Activated naive CD8-positive, alpha-beta T cell treated with anti-CD3 and anti-CD28 coated beads for 36 hours (primary cell): Measurements from ENCODE around the gene POLR3G. TPM values are rescaled to one million over a fixed set of nuclear protein-coding genes. Genes with fewer than 3 reads are reported as not detected.

Source experiments
- DNase-seq: peaks from one replicate; pipeline ENCODE4 v3.0.0; 2021
- H3K27ac Mint-ChIP-seq: one replicate; pipeline ENCODE4 v1.8.0; 2022; ENCODE audit warnings: mild to moderate bottlenecking, moderate library complexity, mixed read lengths
- H3K27me3 Mint-ChIP-seq: one replicate; pipeline ENCODE4 v1.8.0; 2022; ENCODE audit warnings: mild to moderate bottlenecking, mixed read lengths
- H3K36me3 Mint-ChIP-seq: one replicate; pipeline ENCODE4 v1.8.0; 2021; ENCODE audit warnings: mild to moderate bottlenecking, mixed read lengths
- H3K4me1 Mint-ChIP-seq: one replicate; pipeline ENCODE4 v1.8.0; 2021; ENCODE audit warnings: mixed read lengths
- H3K4me3 Mint-ChIP-seq: one replicate; pipeline ENCODE4 v1.8.0; 2022; ENCODE audit warnings: mild to moderate bottlenecking, moderate library complexity, mixed read lengths
- H3K9me3 Mint-ChIP-seq: one replicate; pipeline ENCODE4 v1.8.0; 2022; ENCODE audit warnings: mixed read lengths
- total RNA-seq, 2 experiments: library from RNA; stranded (reverse); gene quantifications; one replicate each; pipeline ENCODE4 v1.2.3, GENCODE V29; 2021

Gene POLR3G
- 10 to 100 TPM; 25.4 to 25.7 TPM for total RNA-seq

DNA sequence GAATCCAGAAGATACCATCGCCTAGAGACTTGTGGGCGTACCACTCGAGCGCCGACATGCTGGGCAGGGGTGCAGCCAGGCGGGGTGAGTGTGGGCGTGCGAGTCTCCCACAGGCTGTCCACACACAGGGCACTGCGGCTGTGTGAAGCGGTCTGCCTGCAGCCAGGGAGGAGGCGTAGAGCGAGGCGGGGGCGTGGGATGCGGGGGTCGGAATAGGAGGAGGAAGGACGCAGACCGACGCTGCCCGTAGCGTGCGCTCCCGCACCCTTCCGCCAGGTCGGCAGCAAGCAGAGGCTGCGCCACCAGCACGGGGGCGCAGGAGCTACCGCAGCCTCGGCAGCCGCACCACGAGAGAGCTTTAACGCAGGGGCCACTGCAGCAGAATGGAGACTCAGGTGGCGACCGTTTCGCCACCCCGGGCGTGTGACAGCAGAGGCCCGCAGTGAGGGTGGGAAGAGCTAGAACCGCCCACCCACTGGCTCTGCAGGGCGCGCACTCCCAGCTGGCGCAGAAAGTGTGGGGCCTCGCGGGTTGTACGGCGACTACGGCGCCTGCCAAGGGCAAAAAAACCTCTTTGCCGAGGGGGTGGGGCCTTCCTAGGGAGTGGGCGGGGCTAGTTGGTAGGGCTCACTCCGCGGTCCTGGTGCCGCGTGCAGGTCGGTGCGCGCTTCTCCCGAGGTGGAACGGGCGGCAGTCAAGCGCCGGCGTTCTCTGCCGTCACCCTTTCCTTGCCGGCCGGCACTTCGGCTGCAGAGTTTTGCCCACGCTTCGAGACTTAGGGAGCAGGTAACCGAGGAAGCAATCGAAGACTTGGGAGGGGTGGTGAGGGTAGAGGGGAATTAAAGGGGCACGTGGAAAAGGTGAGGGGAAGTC is at the start of gene POLR3G, which contains the start of gene MBLAC2:
TSS of gene POLR3G (plus strand) at position 630 of the 873 bp plus-strand sequence. CDS start 10,704 bp downstream, outside the sequence.
TSS of gene MBLAC2 (minus strand) at position 537 of the 873 bp plus-strand sequence. CDS start at position 58, 479 bp downstream.
- Mint-ChIP-seq H3K4me3 (peak within 1 kb of the TSS; percentile 92), H3K27ac (peak within 1 kb of the TSS; percentile 94), H3K9me3 (peaks cover 6% of the 10 kb centered on the region), H3K4me1 (peaks cover 30% of the 10 kb centered on the region), H3K27me3 (no peaks in the 10 kb centered on the region), H3K36me3 (peaks cover 38% of the 10 kb centered on the region)
- peak; percentile 92 for DNase-seq

DNA sequence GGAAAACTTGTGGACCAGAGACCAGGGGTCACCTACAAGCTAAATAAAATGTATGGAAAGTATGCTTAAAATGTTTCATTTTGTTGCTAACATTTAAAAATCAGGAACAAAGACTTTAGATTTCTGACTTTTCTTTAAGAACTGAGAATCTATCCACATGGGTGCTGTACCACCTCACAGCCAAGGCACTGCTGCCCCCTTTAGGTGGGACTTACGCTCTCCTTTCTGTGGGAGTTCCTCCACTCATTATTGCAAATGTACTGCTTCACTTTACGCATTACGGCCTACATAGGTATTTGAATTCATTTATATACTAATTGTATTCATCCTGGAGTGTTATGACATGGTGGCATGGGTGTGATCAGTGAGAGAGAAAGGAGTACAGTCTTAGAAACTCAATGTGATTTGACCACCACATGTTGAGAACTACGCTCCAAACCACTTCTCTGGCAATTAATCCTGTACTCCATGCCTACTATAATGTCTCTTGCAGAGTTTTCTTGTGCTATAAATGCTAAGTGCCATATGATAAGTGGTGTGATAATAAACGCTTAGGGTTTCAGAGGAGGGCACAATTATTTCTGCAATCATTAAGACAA is 40.4 kb upstream of the POLR3G start:
- H3K4me1 Mint-ChIP-seq, result no peaks in the 10 kb centered on the region
- no peak overlapping the region for H3K4me3 Mint-ChIP-seq
- H3K27ac Mint-ChIP-seq, result no peak overlapping the region
- H3K27me3 Mint-ChIP-seq, result peaks cover 13% of the 10 kb centered on the region
- H3K9me3 Mint-ChIP-seq, result no peaks in the 10 kb centered on the region
- DNase-seq, result peak; percentile 50
- H3K36me3 Mint-ChIP-seq, result no peaks in the 10 kb centered on the region

DNA sequence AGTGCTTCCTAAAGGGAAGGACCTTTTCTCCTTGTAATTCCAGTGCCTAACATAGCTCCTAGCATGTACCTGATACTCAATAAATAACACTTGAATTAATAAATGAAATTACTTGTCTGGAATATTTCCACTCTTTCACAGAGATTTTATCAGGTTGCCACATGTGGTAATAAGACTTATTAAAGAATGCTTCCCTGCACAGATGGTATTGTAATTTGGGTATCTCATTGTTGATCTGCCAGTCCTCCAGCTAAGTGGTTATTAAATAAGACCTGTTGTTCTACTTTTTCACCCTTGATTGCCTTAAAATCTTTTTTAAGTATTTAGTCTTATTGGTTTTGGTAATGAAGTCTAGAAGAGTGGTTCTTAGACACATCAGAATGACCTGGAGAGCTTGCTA is 37.0 kb upstream of the POLR3G start:
- no peak for DNase-seq
- Mint-ChIP-seq H3K27me3 (peaks cover 13% of the 10 kb centered on the region), H3K4me1 (peaks cover 7% of the 10 kb centered on the region), H3K27ac (no peak overlapping the region), H3K4me3 (no peak overlapping the region), H3K9me3 (no peaks in the 10 kb centered on the region), H3K36me3 (no peaks in the 10 kb centered on the region)

DNA sequence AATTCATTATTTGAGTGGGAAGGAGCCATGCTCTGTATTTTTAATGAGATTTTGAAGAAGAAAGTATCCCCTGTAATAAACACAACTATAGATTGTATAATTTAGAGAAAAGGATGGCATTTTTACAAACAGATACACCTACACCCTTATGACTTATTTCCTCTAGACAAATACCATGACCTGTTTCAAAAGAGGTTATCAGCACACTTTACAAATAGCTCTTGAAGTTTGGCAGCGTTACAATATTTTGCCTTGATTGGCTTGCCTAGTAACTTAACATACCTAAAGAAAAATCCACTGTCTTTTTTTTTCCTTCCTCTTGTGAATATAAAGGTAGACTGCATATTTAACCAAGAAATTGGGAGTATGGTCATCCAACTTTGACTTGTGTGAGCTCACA is 36.6 kb upstream of the POLR3G start:
- H3K27me3 Mint-ChIP-seq, result peaks cover 13% of the 10 kb centered on the region
- no peaks in the 10 kb centered on the region for H3K9me3 Mint-ChIP-seq
- no peak overlapping the region for H3K27ac Mint-ChIP-seq
- no peak overlapping the region for H3K4me3 Mint-ChIP-seq
- H3K36me3 Mint-ChIP-seq, result no peaks in the 10 kb centered on the region
- DNase-seq, result no peak
- H3K4me1 Mint-ChIP-seq, result peaks cover 7% of the 10 kb centered on the region

- DNase-seq, result no peak
- no peak overlapping the region for H3K4me3 Mint-ChIP-seq
- H3K36me3 Mint-ChIP-seq, result no peaks in the 10 kb centered on the region
- peaks cover 7% of the 10 kb centered on the region for H3K4me1 Mint-ChIP-seq
- peaks cover 11% of the 10 kb centered on the region for H3K27me3 Mint-ChIP-seq
- H3K9me3 Mint-ChIP-seq, result no peaks in the 10 kb centered on the region
- no peak overlapping the region for H3K27ac Mint-ChIP-seq
These were observed 34.0 kb upstream of the POLR3G start for GRCh38 chr5:90440644-90441043.

DNA sequence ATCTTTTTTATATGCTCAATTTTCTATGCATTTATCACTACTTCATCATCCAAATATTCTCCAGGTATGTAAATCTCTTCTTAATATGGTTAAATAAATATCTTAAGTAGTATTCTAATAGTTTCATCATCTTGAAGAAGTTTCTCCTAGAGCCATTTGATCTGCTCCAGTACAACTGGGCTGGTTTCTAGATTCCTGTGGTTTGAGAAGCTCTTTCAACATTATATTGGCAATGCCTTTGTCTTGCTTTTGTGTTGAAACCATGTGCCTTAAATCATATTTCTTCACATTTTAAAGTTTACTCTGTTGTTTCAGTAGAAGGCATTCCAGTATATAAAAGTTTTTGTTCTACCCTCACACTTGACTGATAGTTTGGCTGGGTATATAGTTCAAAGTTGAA is 27.7 kb upstream of the POLR3G start:
- DNase-seq, result no peak
- H3K36me3 Mint-ChIP-seq, result no peaks in the 10 kb centered on the region

GRCh38 chr5:90461288-90461687 is 13.4 kb upstream of the POLR3G start:
- no peaks in the 10 kb centered on the region for H3K27me3 Mint-ChIP-seq
- no peak for DNase-seq
- no peaks in the 10 kb centered on the region for H3K4me1 Mint-ChIP-seq
- peaks cover 8% of the 10 kb centered on the region for H3K36me3 Mint-ChIP-seq
- peaks cover 6% of the 10 kb centered on the region for H3K9me3 Mint-ChIP-seq
- no peak overlapping the region for H3K27ac Mint-ChIP-seq
- H3K4me3 Mint-ChIP-seq, result no peak overlapping the region

More for the DNA sequence above, 27.7 kb upstream of the POLR3G start:
- H3K27ac Mint-ChIP-seq, result no peak overlapping the region
- H3K27me3 Mint-ChIP-seq, result no peaks in the 10 kb centered on the region
- H3K9me3 Mint-ChIP-seq, result no peaks in the 10 kb centered on the region
- no peak overlapping the region for H3K4me3 Mint-ChIP-seq
- no peaks in the 10 kb centered on the region for H3K4me1 Mint-ChIP-seq

DNA sequence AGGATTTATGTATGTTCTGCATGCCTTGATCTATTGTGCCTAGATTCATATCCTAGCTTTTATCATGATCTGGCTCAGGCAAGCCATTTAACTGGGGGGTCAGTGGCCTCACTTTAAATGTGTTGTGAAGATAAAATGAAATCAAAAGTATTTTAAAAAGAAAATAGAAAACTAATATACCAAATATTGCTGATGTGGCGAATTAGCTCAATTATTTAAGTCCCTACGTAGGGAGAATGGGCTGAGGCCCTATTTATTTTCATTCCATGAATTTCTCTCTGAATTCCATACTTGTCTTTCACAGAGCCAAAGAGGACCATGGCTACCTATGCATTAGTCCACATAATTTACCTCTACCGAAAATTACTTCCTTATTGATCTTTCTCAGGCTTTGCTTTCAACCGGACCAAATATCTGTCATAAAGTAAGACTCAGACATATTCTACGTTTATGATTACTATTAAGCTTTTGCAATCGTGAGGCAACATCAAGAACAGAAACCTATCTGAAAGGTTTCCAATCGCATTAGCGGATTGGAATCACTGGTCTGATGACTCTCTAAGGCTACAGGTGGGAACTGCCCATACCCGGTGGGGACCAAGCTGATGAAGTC is 1.8 kb upstream of the POLR3G start:
- H3K4me3 Mint-ChIP-seq, result peak overlapping the region; percentile 92
- H3K9me3 Mint-ChIP-seq, result peaks cover 18% of the 10 kb centered on the region
- DNase-seq, result no peak
- H3K4me1 Mint-ChIP-seq, result peaks cover 30% of the 10 kb centered on the region
- peak overlapping the region; percentile 94 for H3K27ac Mint-ChIP-seq
- H3K27me3 Mint-ChIP-seq, result no peaks in the 10 kb centered on the region
- peaks cover 49% of the 10 kb centered on the region for H3K36me3 Mint-ChIP-seq

GRCh38 chr5:90473396-90474234 is 1.0 kb upstream of the POLR3G start:
- H3K4me3 Mint-ChIP-seq, result peak overlapping the region; percentile 92
- DNase-seq, result peak; percentile 22
- H3K27ac Mint-ChIP-seq, result peak overlapping the region; percentile 94
- H3K36me3 Mint-ChIP-seq, result peaks cover 45% of the 10 kb centered on the region
- no peaks in the 10 kb centered on the region for H3K27me3 Mint-ChIP-seq
- peaks cover 30% of the 10 kb centered on the region for H3K4me1 Mint-ChIP-seq
- H3K9me3 Mint-ChIP-seq, result peaks cover 13% of the 10 kb centered on the region

DNA sequence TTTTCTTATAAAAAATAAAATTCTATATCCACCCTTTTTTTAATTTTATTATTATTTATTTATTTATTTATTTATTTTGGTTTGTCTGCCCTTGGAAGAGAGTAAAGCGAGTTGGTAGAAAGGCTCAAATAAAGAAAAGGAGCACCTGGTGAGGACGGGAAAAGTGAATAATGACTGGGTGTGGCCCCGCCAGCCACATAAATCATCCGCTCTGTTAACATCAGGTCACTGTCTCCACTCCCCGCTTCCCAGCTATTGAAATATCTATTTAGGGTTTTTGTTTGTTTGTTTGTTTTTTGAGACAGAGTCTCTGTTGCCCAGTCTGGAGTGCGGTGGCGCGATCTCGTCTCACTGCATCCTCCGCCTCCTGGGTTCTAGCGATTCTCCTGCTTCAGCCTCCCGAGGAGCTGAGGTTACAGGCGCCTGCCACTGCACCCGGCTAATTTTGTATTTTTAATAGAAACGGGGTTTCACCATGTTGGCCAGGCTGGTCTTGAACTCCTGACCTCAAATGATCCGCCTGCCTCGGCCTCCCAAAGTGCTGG is 844 bp downstream of the POLR3G start:
- Mint-ChIP-seq H3K27ac (no peak overlapping the region), H3K36me3 (peaks cover 32% of the 10 kb centered on the region), H3K4me1 (peaks cover 30% of the 10 kb centered on the region)

DNA sequence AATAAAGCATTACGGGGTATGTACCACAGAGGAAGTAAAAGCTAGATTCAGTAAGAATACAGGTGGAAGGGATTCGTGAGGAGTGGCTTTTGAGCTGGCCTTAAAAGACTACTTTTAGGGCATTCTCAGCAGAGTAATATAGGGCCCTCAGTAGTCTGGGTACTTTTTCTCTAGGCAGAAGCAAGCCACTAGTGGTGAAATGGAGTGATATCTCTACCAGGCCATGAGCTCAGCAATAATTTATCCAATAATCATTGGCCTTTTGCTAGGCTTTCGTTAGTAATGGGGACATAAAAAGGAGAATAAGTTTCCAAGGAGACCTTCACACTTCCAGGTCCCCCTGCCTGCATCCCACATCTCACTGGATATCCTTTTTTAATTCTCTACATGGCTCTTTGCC is 1.7 kb downstream of the POLR3G start:
- H3K36me3 Mint-ChIP-seq, result peaks cover 24% of the 10 kb centered on the region
- H3K27ac Mint-ChIP-seq, result no peak overlapping the region
- peak overlapping the region; percentile 78 for H3K4me3 Mint-ChIP-seq
- no peaks in the 10 kb centered on the region for H3K27me3 Mint-ChIP-seq
- H3K4me1 Mint-ChIP-seq, result peaks cover 24% of the 10 kb centered on the region
- H3K9me3 Mint-ChIP-seq, result no peaks in the 10 kb centered on the region
- no peak for DNase-seq

More for the DNA sequence above, 844 bp downstream of the POLR3G start:
- no peak for DNase-seq
- peak overlapping the region; percentile 78 for H3K4me3 Mint-ChIP-seq
- H3K9me3 Mint-ChIP-seq, result no peaks in the 10 kb centered on the region
- H3K27me3 Mint-ChIP-seq, result no peaks in the 10 kb centered on the region

DNA sequence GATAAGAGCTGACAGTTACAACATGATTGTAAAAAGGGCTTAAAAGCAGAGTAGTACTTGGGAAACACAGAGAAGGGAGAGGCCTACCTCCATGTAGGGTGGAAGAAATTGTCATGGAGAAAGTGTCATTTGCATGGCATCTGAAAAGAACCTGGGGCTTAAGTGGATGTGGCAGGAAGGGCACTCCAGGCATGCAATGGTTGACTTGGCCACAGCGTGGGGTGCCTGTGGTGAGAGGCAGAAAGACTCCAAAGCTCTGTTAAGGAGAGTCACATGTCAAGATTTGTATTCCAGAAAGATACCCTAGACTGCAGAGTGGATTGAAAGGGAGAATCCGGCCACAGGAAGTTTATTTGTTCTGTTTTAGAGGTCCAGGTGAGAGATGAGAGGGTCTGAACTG is 2.4 kb downstream of the POLR3G start:
- Mint-ChIP-seq H3K4me1 (peaks cover 22% of the 10 kb centered on the region), H3K36me3 (peaks cover 21% of the 10 kb centered on the region), H3K27me3 (no peaks in the 10 kb centered on the region), H3K4me3 (no peak overlapping the region), H3K27ac (no peak overlapping the region), H3K9me3 (no peaks in the 10 kb centered on the region)
- no peak for DNase-seq

DNA sequence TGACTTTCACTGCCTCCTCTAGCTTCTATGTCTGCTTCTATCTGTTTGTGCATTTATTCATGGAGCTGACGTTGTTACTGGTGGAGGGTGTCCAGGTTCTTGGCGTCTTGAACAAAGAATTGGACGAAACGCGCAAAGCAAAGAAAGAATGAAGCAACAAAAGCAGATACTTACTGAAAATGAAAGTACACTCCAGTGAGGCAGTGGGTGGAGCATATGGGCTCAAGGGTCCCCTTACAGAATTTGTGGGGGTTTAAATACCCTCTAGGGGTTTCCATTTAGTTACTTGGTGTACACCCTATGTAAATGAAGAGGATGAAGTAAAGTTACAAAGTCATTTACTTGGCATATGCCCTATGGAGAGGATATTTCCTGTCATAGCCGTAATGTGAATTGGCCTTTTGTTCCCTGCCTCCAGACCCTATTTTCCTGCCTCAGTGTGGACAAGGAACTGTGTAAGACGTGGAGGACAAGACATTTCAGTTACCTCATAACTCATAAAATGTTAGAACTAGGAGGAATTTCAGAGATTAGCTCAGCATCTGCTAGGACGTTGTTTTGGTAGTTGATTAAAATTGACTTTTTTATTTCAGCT is 3.1 kb downstream of the POLR3G start:
- Mint-ChIP-seq H3K27ac (no peak overlapping the region), H3K36me3 (peaks cover 23% of the 10 kb centered on the region), H3K4me3 (no peak overlapping the region), H3K27me3 (no peaks in the 10 kb centered on the region), H3K9me3 (no peaks in the 10 kb centered on the region), H3K4me1 (peaks cover 19% of the 10 kb centered on the region)
- DNase-seq, result no peak
